ENCODE data around the gene F7.

F7 gene

GRCh38 chr13:113141601-113141970, 36.0 kb downstream of the F7 start:
- no peak for DNase-seq

GRCh38 chr13:113142876-113143275, 37.3 kb downstream of the F7 start:
- no peak for DNase-seq

- no peak for DNase-seq
Measured at GRCh38 chr13:113143466-113144254, 38.1 kb downstream of the F7 start.

GRCh38 chr13:113144255-113144629, 38.7 kb downstream of the F7 start:
- DNase-seq = no peak

GRCh38 chr13:113145496-113145895, 39.9 kb downstream of the F7 start:
- no peak for DNase-seq

GRCh38 chr13:113145911-113146598, 40.5 kb downstream of the F7 start:
- no peak for DNase-seq

GRCh38 chr13:113146750-113147149, 41.2 kb downstream of the F7 start:
- DNase-seq = no peak

GRCh38 chr13:113147206-113147605, 41.6 kb downstream of the F7 start:
- no peak for DNase-seq

- DNase-seq = no peak
Measured at GRCh38 chr13:113148407-113148806, 42.8 kb downstream of the F7 start.

GRCh38 chr13:113148940-113149503, 43.4 kb downstream of the F7 start:
- DNase-seq = no peak

- no peak for DNase-seq
Measured at GRCh38 chr13:113149711-113150549, 44.3 kb downstream of the F7 start.

GRCh38 chr13:113150550-113151365, 45.2 kb downstream of the F7 start:
- DNase-seq = no peak

- no peak for DNase-seq
Measured at GRCh38 chr13:113151745-113152690, 46.4 kb downstream of the F7 start.

GRCh38 chr13:113152691-113152983, 47.0 kb downstream of the F7 start:
- no peak for DNase-seq

- DNase-seq = no peak
Measured at GRCh38 chr13:113152984-113153809, 47.6 kb downstream of the F7 start.

- DNase-seq = peak; percentile 0
Measured at GRCh38 chr13:113153810-113154748, 48.5 kb downstream of the F7 start.

- DNase-seq = no peak
Measured at GRCh38 chr13:113155201-113155600, 49.6 kb downstream of the F7 start.

GRCh38 chr13:113155982-113156655, 50.5 kb downstream of the F7 start:
- DNase-seq = no peak

Measured in NCI-H446 treated with DMSO at 0.1 percent for 48 hours (cell line).